ENCODE data around the gene DKKL1. TPM values are rescaled to one million over a fixed set of nuclear protein-coding genes. Genes with fewer than 3 reads are reported as not detected.

Gene DKKL1
- total RNA-seq, 1 experiment from 2014 or later, result 0.13 TPM

- no peaks in the 10 kb centered on the region for H3K36me3 ChIP-seq
- H3K9me3 ChIP-seq (replicated peaks), result peaks cover 2% of the 10 kb centered on the region; the same call in 1 of the 2 replicates
- H3K27ac ChIP-seq, result no peak overlapping the region
- H3K4me1 ChIP-seq (replicated peaks), result peaks cover 16% of the 10 kb centered on the region
- H3K27me3 ChIP-seq (replicated peaks), result peaks cover 93% of the 10 kb centered on the region
- no peak overlapping the region for H3K4me3 ChIP-seq
- no peak for DNase-seq (ENCODE audit: low read depth in 1 of 2, low spot score in 2 of 2)
These were observed 58.2 kb downstream of the DKKL1 start for GRCh38 chr19:49421878-49422202.

GRCh38 chr19:49422407-49423070 lies 58.9 kb downstream of the DKKL1 start:
- Histone ChIP-seq H3K27ac (no peak overlapping the region), H3K27me3 (replicated peaks) (peaks cover 92% of the 10 kb centered on the region), H3K4me1 (replicated peaks) (peaks cover 16% of the 10 kb centered on the region), H3K9me3 (replicated peaks) (peaks cover 2% of the 10 kb centered on the region; the same call in 1 of the 2 replicates), H3K4me3 (no peak overlapping the region), H3K36me3 (no peaks in the 10 kb centered on the region)
- DNase-seq (ENCODE audit: low read depth in 1 of 2, low spot score in 2 of 2), result no peak

GRCh38 chr19:49423071-49423984 lies 59.7 kb downstream of the DKKL1 start, which contains the start of gene PTH2:
Gene PTH2, minus strand, starts transcription at chr19:49423441. Its CDS starts 102 bp downstream, at chr19:49423339.
- no peak within 1 kb of the TSS for H3K27ac ChIP-seq
- no peak for DNase-seq (ENCODE audit: low read depth in 1 of 2, low spot score in 2 of 2)
- H3K4me3 ChIP-seq, result no peak within 1 kb of the TSS
- peaks cover 92% of the 10 kb centered on the region for H3K27me3 ChIP-seq (replicated peaks)
- H3K36me3 ChIP-seq, result no peaks in the 10 kb centered on the region
- H3K4me1 ChIP-seq (replicated peaks), result peaks cover 16% of the 10 kb centered on the region
- peaks cover 2% of the 10 kb centered on the region; the same call in 1 of the 2 replicates for H3K9me3 ChIP-seq (replicated peaks)

- Histone ChIP-seq H3K9me3 (replicated peaks) (peaks cover 2% of the 10 kb centered on the region; the same call in 1 of the 2 replicates), H3K27me3 (replicated peaks) (peaks cover 94% of the 10 kb centered on the region), H3K36me3 (no peaks in the 10 kb centered on the region), H3K4me3 (no peak overlapping the region), H3K4me1 (replicated peaks) (peaks cover 16% of the 10 kb centered on the region), H3K27ac (no peak overlapping the region)
- no peak for DNase-seq (ENCODE audit: low read depth in 1 of 2, low spot score in 2 of 2)
These were observed 60.3 kb downstream of the DKKL1 start for GRCh38 chr19:49423985-49424303.

Other genes with a start within 250 kb of the DKKL1 start
- 15.9 and 21.6 TPM in 2 replicates for gene LIN7B, start 249.5 kb upstream of the DKKL1 start, total RNA-seq (2014; rRNA removed; shearing (Covaris generic))
- gene C19orf73, start 244.7 kb upstream of the DKKL1 start, total RNA-seq (2014; rRNA removed; shearing (Covaris generic)), result 4.3 TPM in 1 of 2 replicates, not detected in the other
- gene PPFIA3, start 244.3 kb upstream of the DKKL1 start, total RNA-seq (2014; rRNA removed; shearing (Covaris generic)), result 3.4 and 3.6 TPM in 2 replicates
- not detected in 2 replicates for gene HRC, start 208.5 kb upstream of the DKKL1 start, total RNA-seq (2014; rRNA removed; shearing (Covaris generic))
- gene TRPM4, start 206.1 kb upstream of the DKKL1 start, total RNA-seq (2014; rRNA removed; shearing (Covaris generic)), result 6.8 and 9.2 TPM in 2 replicates
- not detected in 2 replicates for gene SLC6A16, start 38.7 kb upstream of the DKKL1 start, total RNA-seq (2014; rRNA removed; shearing (Covaris generic))
- gene CD37, start 28.5 kb upstream of the DKKL1 start, total RNA-seq (2014; rRNA removed; shearing (Covaris generic)), result not detected in 2 replicates
- gene TEAD2, start 1.5 kb upstream of the DKKL1 start, total RNA-seq (2014; rRNA removed; shearing (Covaris generic)), result 27.7 and 33.7 TPM in 2 replicates
- gene KASH5, start 24.4 kb downstream of the DKKL1 start, total RNA-seq (2014; rRNA removed; shearing (Covaris generic)), result not detected in 2 replicates
- not detected in 2 replicates for gene PTH2, start 59.6 kb downstream of the DKKL1 start, total RNA-seq (2014; rRNA removed; shearing (Covaris generic))
- not detected in 2 replicates for gene GFY, start 61.5 kb downstream of the DKKL1 start, total RNA-seq (2014; rRNA removed; shearing (Covaris generic))
- gene SLC17A7, start 77.7 kb downstream of the DKKL1 start, total RNA-seq (2014; rRNA removed; shearing (Covaris generic)), result not detected in 2 replicates
- gene PIH1D1, start 87.9 kb downstream of the DKKL1 start, total RNA-seq (2014; rRNA removed; shearing (Covaris generic)), result 78.2 and 111 TPM in 2 replicates
- gene ALDH16A1, start 89.3 kb downstream of the DKKL1 start, total RNA-seq (2014; rRNA removed; shearing (Covaris generic)), result 37.5 and 52.9 TPM in 2 replicates
- 0.95 TPM in 1 of 2 replicates, not detected in the other for gene FLT3LG, start 110.3 kb downstream of the DKKL1 start, total RNA-seq (2014; rRNA removed; shearing (Covaris generic))
- 1,714 and 2,572 TPM in 2 replicates for gene RPL13A, start 123.7 kb downstream of the DKKL1 start, total RNA-seq (2014; rRNA removed; shearing (Covaris generic))
- gene RPS11, start 132.6 kb downstream of the DKKL1 start, total RNA-seq (2014; rRNA removed; shearing (Covaris generic)), result 2,318 and 2,803 TPM in 2 replicates
- 11.8 and 21.5 TPM in 2 replicates for gene FCGRT, start 148.8 kb downstream of the DKKL1 start, total RNA-seq (2014; rRNA removed; shearing (Covaris generic))
- gene RCN3, start 164.1 kb downstream of the DKKL1 start, total RNA-seq (2014; rRNA removed; shearing (Covaris generic)), result 55.5 and 61.2 TPM in 2 replicates
- 129 and 140 TPM in 2 replicates for gene NOSIP, start 216.7 kb downstream of the DKKL1 start, total RNA-seq (2014; rRNA removed; shearing (Covaris generic))
- not detected in 2 replicates for gene PRRG2, start 217.4 kb downstream of the DKKL1 start, total RNA-seq (2014; rRNA removed; shearing (Covaris generic))
- 0.66 and 2.6 TPM in 2 replicates for gene PRR12, start 227.3 kb downstream of the DKKL1 start, total RNA-seq (2014; rRNA removed; shearing (Covaris generic))